HepG2 (cell line): ENCODE measurements around the gene PRKACA. TPM values are rescaled to one million over a fixed set of nuclear protein-coding genes. Genes with fewer than 3 reads are reported as not detected.

Source experiments
- CBX5 ChIP-seq: sonication (generic); formaldehyde crosslinking; IDR thresholded peaks from 2 replicates; pipeline ENCODE4 v1.4.0; 2020; ENCODE audit warnings: missing genetic modification reagents, borderline replicate concordance
- ELF3 ChIP-seq: IDR thresholded peaks from 2 replicates; pipeline ENCODE4 v1.6.1; 2016; ENCODE audit warnings: missing genetic modification reagents, missing compliant biosample characterization
- GATAD2A ChIP-seq: IDR thresholded peaks from 2 replicates; pipeline ENCODE4 v1.6.1; 2016
- MAZ ChIP-seq, 2 experiments: sonication (generic) in 1 of 2; formaldehyde crosslinking in 1 of 2; IDR thresholded peaks; 2 replicates each; pipeline versions ENCODE4 v1.5.0 to v1.6.1; 2012 to 2020; ENCODE audit warnings: low read depth in 2 of 2, mild to moderate bottlenecking in 2 of 2, borderline replicate concordance in 1 of 2, improper control_type of control experiment in 1 of 2, low read length in 1 of 2, missing genetic modification reagents in 1 of 2, moderate library complexity in 1 of 2
- NCOA2 ChIP-seq: sonication (generic); formaldehyde crosslinking; IDR thresholded peaks from 2 replicates; pipeline ENCODE4 v1.8.0; 2022; ENCODE audit warnings: inconsistent platforms
- RAD21 ChIP-seq: fragments of 450-650 bp; formaldehyde crosslinking; IDR thresholded peaks from 2 replicates; pipeline ENCODE4 v1.5.0; 2020; ENCODE audit warnings: mild to moderate bottlenecking
- RARA ChIP-seq: IDR thresholded peaks from 2 replicates; pipeline ENCODE4 v1.6.1; 2016; ENCODE audit warnings: missing genetic modification reagents, missing compliant biosample characterization
- SAP130 ChIP-seq: IDR thresholded peaks from 2 replicates; pipeline ENCODE4 v1.6.1; 2016; ENCODE audit warnings: low read depth
- TARDBP ChIP-seq: sonication (generic); formaldehyde crosslinking; IDR thresholded peaks from 2 replicates; pipeline ENCODE4 v1.8.0; 2022; ENCODE audit warnings: mild to moderate bottlenecking, missing genetic modification reagents
- ZNF747 ChIP-seq: sonication (generic); formaldehyde crosslinking; IDR thresholded peaks from 2 replicates; pipeline ENCODE4 v1.8.1; 2023; ENCODE audit warnings: missing genetic modification reagents, mild to moderate bottlenecking, borderline replicate concordance
- polyA plus RNA-seq, 8 experiments: library from polyadenylated mRNA; depleted of rRNA in 3 of 8; stranded (reverse) in 7 of 8; unstranded in 1 of 8; fragments of >200 nt; fragmentation: Illumina TruSeq in 4 of 8; extraction: Trizol in 4 of 8; gene quantifications; 2 replicates each; pipeline versions ENCODE4 v1.2.1 to v1.2.3, GENCODE V29; 2011 to 2016; ENCODE audit warnings: low read depth in 4 of 8, missing spikeins in 1 of 8, mixed read lengths in 1 of 8; ENCODE audit not compliant: insufficient read depth in 1 of 8
- total RNA-seq, 5 experiments: library from RNA; depleted of rRNA; stranded (reverse); fragments of >200 nt; fragmentation: Illumina TruSeq; extraction: Trizol; gene quantifications; 2 replicates each; pipeline ENCODE4 v1.2.3, GENCODE V29; 2016; ENCODE audit warnings: low read depth in 1 of 5
- TF ChIP-seq, protein P1 (sequence below): sonication (generic); formaldehyde crosslinking; IDR thresholded peaks from 2 replicates; pipeline ENCODE4; 2020; ENCODE audit warnings: missing genetic modification reagents, mild to moderate bottlenecking, borderline replicate concordance
- TF ChIP-seq, protein P2 (sequence below): IDR thresholded peaks from 2 replicates; pipeline ENCODE4 v1.4.0; 2020; ENCODE audit warnings: mild to moderate bottlenecking, missing genetic modification reagents
- TF ChIP-seq, protein P3 (sequence below): IDR thresholded peaks from 2 replicates; pipeline ENCODE4 v1.6.1; 2016; ENCODE audit warnings: low read depth
- TF ChIP-seq, protein P4 (sequence below): sonication (generic); formaldehyde crosslinking; IDR thresholded peaks from 2 replicates; pipeline ENCODE4 v1.4.0; 2020; ENCODE audit warnings: mild to moderate bottlenecking, missing genetic modification reagents

Gene PRKACA
- total and polyA plus RNA-seq, 2 of the 13 experiments (the other 11 are each of a cell fraction or from before 2014, with no cell fraction given) = 11.0 to 18.2 TPM

GRCh38 chr19:14061081-14061749 is 56.3 kb downstream of the PRKACA start (continued):
- TF ChIP-seq, protein P1, sequence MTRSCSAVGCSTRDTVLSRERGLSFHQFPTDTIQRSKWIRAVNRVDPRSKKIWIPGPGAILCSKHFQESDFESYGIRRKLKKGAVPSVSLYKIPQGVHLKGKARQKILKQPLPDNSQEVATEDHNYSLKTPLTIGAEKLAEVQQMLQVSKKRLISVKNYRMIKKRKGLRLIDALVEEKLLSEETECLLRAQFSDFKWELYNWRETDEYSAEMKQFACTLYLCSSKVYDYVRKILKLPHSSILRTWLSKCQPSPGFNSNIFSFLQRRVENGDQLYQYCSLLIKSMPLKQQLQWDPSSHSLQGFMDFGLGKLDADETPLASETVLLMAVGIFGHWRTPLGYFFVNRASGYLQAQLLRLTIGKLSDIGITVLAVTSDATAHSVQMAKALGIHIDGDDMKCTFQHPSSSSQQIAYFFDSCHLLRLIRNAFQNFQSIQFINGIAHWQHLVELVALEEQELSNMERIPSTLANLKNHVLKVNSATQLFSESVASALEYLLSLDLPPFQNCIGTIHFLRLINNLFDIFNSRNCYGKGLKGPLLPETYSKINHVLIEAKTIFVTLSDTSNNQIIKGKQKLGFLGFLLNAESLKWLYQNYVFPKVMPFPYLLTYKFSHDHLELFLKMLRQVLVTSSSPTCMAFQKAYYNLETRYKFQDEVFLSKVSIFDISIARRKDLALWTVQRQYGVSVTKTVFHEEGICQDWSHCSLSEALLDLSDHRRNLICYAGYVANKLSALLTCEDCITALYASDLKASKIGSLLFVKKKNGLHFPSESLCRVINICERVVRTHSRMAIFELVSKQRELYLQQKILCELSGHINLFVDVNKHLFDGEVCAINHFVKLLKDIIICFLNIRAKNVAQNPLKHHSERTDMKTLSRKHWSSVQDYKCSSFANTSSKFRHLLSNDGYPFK (CRISPR knock-in tag) = 0 out of 2 replicates have a peak, but pooled peaks have one; percentile 13
- TF ChIP-seq RAD21 (CRISPR knock-in tag) (no peak), NCOA2 (CRISPR knock-in tag) (peak; percentile 57), MAZ (IDR thresholded peaks at IDR 0.05; ENCODE audit: borderline replicate concordance, low read depth, low read length) (0 out of 2 replicates have a peak, but pooled peaks have one; percentile 54), MAZ (CRISPR knock-in tag; IDR thresholded peaks at IDR 0.05; ENCODE audit: low read depth) (no peak; the same call in 1 of the 2 replicates), ELF3 (CRISPR knock-in tag) (peak; percentile 49; the same call in 1 of the 2 replicates), RARA (CRISPR knock-in tag) (peak; percentile 71), ZNF747 (0 out of 2 replicates have a peak, but pooled peaks have one; percentile 27), GATAD2A (CRISPR knock-in tag) (peak; percentile 78), CBX5 (CRISPR knock-in tag) (0 out of 2 replicates have a peak, but pooled peaks have one; percentile 48), TARDBP (CRISPR knock-in tag) (0 out of 2 replicates have a peak, but pooled peaks have one; percentile 27), SAP130 (CRISPR knock-in tag) (peak; percentile 38)
- TF ChIP-seq, protein P2, sequence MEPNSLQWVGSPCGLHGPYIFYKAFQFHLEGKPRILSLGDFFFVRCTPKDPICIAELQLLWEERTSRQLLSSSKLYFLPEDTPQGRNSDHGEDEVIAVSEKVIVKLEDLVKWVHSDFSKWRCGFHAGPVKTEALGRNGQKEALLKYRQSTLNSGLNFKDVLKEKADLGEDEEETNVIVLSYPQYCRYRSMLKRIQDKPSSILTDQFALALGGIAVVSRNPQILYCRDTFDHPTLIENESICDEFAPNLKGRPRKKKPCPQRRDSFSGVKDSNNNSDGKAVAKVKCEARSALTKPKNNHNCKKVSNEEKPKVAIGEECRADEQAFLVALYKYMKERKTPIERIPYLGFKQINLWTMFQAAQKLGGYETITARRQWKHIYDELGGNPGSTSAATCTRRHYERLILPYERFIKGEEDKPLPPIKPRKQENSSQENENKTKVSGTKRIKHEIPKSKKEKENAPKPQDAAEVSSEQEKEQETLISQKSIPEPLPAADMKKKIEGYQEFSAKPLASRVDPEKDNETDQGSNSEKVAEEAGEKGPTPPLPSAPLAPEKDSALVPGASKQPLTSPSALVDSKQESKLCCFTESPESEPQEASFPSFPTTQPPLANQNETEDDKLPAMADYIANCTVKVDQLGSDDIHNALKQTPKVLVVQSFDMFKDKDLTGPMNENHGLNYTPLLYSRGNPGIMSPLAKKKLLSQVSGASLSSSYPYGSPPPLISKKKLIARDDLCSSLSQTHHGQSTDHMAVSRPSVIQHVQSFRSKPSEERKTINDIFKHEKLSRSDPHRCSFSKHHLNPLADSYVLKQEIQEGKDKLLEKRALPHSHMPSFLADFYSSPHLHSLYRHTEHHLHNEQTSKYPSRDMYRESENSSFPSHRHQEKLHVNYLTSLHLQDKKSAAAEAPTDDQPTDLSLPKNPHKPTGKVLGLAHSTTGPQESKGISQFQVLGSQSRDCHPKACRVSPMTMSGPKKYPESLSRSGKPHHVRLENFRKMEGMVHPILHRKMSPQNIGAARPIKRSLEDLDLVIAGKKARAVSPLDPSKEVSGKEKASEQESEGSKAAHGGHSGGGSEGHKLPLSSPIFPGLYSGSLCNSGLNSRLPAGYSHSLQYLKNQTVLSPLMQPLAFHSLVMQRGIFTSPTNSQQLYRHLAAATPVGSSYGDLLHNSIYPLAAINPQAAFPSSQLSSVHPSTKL (CRISPR knock-in tag) = peak; percentile 43; the same call in 1 of the 2 replicates
- TF ChIP-seq, protein P3, sequence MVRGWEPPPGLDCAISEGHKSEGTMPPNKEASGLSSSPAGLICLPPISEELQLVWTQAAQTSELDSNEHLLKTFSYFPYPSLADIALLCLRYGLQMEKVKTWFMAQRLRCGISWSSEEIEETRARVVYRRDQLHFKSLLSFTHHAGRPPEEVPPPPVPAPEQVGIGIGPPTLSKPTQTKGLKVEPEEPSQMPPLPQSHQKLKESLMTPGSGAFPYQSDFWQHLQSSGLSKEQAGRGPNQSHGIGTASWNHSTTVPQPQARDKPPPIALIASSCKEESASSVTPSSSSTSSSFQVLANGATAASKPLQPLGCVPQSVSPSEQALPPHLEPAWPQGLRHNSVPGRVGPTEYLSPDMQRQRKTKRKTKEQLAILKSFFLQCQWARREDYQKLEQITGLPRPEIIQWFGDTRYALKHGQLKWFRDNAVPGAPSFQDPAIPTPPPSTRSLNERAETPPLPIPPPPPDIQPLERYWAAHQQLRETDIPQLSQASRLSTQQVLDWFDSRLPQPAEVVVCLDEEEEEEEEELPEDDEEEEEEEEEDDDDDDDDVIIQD (CRISPR knock-in tag) = peak; percentile 61; the same call in 1 of the 2 replicates
- TF ChIP-seq, protein P4, sequence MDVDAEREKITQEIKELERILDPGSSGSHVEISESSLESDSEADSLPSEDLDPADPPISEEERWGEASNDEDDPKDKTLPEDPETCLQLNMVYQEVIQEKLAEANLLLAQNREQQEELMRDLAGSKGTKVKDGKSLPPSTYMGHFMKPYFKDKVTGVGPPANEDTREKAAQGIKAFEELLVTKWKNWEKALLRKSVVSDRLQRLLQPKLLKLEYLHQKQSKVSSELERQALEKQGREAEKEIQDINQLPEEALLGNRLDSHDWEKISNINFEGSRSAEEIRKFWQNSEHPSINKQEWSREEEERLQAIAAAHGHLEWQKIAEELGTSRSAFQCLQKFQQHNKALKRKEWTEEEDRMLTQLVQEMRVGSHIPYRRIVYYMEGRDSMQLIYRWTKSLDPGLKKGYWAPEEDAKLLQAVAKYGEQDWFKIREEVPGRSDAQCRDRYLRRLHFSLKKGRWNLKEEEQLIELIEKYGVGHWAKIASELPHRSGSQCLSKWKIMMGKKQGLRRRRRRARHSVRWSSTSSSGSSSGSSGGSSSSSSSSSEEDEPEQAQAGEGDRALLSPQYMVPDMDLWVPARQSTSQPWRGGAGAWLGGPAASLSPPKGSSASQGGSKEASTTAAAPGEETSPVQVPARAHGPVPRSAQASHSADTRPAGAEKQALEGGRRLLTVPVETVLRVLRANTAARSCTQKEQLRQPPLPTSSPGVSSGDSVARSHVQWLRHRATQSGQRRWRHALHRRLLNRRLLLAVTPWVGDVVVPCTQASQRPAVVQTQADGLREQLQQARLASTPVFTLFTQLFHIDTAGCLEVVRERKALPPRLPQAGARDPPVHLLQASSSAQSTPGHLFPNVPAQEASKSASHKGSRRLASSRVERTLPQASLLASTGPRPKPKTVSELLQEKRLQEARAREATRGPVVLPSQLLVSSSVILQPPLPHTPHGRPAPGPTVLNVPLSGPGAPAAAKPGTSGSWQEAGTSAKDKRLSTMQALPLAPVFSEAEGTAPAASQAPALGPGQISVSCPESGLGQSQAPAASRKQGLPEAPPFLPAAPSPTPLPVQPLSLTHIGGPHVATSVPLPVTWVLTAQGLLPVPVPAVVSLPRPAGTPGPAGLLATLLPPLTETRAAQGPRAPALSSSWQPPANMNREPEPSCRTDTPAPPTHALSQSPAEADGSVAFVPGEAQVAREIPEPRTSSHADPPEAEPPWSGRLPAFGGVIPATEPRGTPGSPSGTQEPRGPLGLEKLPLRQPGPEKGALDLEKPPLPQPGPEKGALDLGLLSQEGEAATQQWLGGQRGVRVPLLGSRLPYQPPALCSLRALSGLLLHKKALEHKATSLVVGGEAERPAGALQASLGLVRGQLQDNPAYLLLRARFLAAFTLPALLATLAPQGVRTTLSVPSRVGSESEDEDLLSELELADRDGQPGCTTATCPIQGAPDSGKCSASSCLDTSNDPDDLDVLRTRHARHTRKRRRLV (CRISPR knock-in tag) = 0 out of 2 replicates have a peak, but pooled peaks have one; percentile 5
